Panc1 (cell line): Measurements from ENCODE around the gene CMTM7. TPM values are rescaled to one million over a fixed set of nuclear protein-coding genes. Genes with fewer than 3 reads are reported as not detected.

Experiments used
- ATAC-seq: fragments of 200-7000 bp; cut with Tn5 transposase; 2 replicates; pipeline ENCODE4 v1.9.1; 2020; ENCODE audit warnings: mild to moderate bottlenecking, moderate library complexity
- BruUV-seq: library from RNA; stranded (reverse); fragments of 400-500 nt; replicated peaks from 2 replicates; lab custom pipeline; 2021; lab: Mats Ljungman, UMichigan
- CTCF ChIA-PET: fragments of 300-600 bp; sonication (Branson Sonifier 250); formaldehyde crosslinking; loops from one replicate; lab custom pipeline; 2022; ENCODE audit warnings: antibody characterized with exemption; lab: Charles Lee
- POLR2A ChIA-PET: fragments of 300-600 bp; sonication (Branson Sonifier 250); formaldehyde crosslinking; loops from one replicate; lab custom pipeline; 2022; ENCODE audit warnings: antibody characterized with exemption; lab: Charles Lee
- DNase-seq: peaks from one replicate; pipeline ENCODE4 v3.0.0-alpha.2; 2010; ENCODE audit warnings: low read depth, low spot score
- H3K27ac ChIP-seq: 2 replicates; pipeline ENCODE4 v1.5.1; 2011; ENCODE audit warnings: mild to moderate bottlenecking, low read length, inconsistent platforms
- H3K27me3 ChIP-seq: fragments of 200-500 bp; sonication (Bioruptor generic); 2 replicates; pipeline ENCODE4 v1.6.0; 2014; ENCODE audit warnings: low read length, inconsistent platforms; ENCODE audit not compliant: control insufficient read depth, insufficient read depth
- H3K36me3 ChIP-seq: fragments of 200-500 bp; sonication (Bioruptor generic); 2 replicates; pipeline ENCODE4 v1.5.1; 2014; ENCODE audit warnings: inconsistent platforms, mild to moderate bottlenecking, low read length, moderate library complexity; ENCODE audit not compliant: control insufficient read depth, insufficient read depth
- H3K4me1 ChIP-seq: 2 replicates; pipeline ENCODE4 v1.5.1; 2011; ENCODE audit warnings: inconsistent platforms, mild to moderate bottlenecking, low read length, moderate library complexity; ENCODE audit not compliant: control insufficient read depth, insufficient read depth
- H3K4me3 ChIP-seq, 2 experiments: 2 replicates each; pipeline ENCODE4 v1.5.1; 2011 to 2012; ENCODE audit warnings: low read depth in 2 of 2, low read length in 2 of 2, mild to moderate bottlenecking in 2 of 2, inconsistent platforms in 1 of 2, moderate library complexity in 1 of 2
- H3K9me3 ChIP-seq: fragments of 200-500 bp; sonication (Bioruptor generic); 2 replicates; pipeline ENCODE4 v1.5.1; 2014; ENCODE audit warnings: low read depth, mild to moderate bottlenecking, inconsistent platforms, low read length, moderate library complexity; ENCODE audit not compliant: control insufficient read depth, insufficient read depth
- POLR2AphosphoS5 ChIP-seq: IDR thresholded peaks from 2 replicates; pipeline ENCODE4 v1.6.1; 2012; ENCODE audit warnings: mild to moderate bottlenecking, low read depth, low read length, moderate library complexity
- REST ChIP-seq, 2 experiments: IDR thresholded peaks; 2 replicates each; pipeline ENCODE4 v1.6.1; 2011 to 2012; ENCODE audit warnings: low read depth in 2 of 2, control low read depth in 1 of 2, low read length in 1 of 2, mild to moderate bottlenecking in 1 of 2, moderate library complexity in 1 of 2; ENCODE audit not compliant: insufficient read depth in 1 of 2
- SIN3A ChIP-seq: IDR thresholded peaks from 2 replicates; pipeline ENCODE4 v1.6.1; 2012; ENCODE audit warnings: low read depth, mild to moderate bottlenecking, low read length, moderate library complexity, borderline replicate concordance; ENCODE audit not compliant: insufficient read depth
- TCF7L2 ChIP-seq: IDR thresholded peaks from 2 replicates; pipeline ENCODE4 v1.6.1; 2011; ENCODE audit warnings: mild to moderate bottlenecking, low read depth, low read length, inconsistent platforms
- in situ Hi-C: cut with HindIII; loops from 2 replicates; pipeline ENCODE4 v1.10.0; 2016; ENCODE audit warnings: low sequenced_read_pairs, low pct_unique_long_range_greater_than_20kb
- intact Hi-C: fragments of 100-400 bp; cut with micrococcal nuclease; formaldehyde crosslinking; loops from one replicate; pipeline ENCODE4 v1.10.0; 2022; ENCODE audit not compliant: unreplicated experiment
- total RNA-seq: library from RNA; stranded (reverse); gene quantifications from one replicate; pipeline ENCODE4 v1.2.1, GENCODE V29; 2021; ENCODE audit not compliant: unreplicated experiment
- TF ChIP-seq, protein P1 (sequence below): fragments of 450-650 bp; IDR thresholded peaks from 2 replicates; pipeline ENCODE4 v1.5.1; 2017; ENCODE audit warnings: mild to moderate bottlenecking

CMTM7 gene
- total RNA-seq, 1 experiment from 2014 or later, result 43.5 TPM

DNA sequence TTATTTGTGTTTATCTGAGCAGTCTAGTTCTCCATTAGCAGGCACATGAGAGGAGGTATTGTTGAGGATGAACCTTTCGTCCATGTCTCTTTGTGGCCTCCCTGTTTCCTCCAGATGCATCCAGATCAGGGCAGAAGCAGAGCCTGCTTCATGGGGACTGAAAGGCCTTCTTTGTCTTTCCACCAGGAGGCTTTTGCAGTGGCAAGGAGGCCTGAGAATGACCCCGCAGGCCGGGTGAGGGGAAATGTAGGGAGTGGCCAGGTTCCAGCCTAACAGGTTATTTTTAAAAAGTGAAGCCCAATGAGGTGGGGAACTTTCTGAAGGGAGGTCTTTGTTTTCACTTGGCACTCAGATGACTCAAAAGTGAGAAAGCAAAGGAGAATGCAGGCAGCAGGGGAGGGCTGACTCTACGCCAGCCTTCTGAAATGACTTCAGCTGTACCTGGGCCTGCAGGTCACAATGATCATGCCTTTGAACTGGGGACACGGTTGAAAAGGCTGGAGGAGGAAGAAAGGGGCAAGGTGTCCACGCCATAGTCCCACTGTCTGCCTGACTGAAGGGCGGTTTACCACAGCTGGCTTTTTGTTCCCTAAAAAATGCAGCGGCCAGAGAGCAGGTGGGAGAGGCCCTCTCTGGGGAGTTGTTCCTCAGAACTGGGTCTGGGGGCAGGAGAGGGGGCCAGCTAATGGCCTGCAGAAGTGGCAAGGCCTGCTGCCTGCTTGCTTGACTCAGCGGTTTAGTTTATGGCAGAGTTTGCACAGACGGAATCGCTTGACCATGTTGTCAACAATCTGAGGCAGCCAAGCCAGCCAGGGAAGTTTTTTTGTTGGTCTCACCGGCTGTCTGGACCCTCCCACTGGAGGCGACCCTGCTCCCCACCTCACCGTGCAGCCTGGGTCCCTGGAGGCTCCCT, 28.7 kb downstream of the CMTM7 start:
- ChIA-PET CTCF (no interaction called here), POLR2A (no interaction called here)
- TF ChIP-seq, protein P1, sequence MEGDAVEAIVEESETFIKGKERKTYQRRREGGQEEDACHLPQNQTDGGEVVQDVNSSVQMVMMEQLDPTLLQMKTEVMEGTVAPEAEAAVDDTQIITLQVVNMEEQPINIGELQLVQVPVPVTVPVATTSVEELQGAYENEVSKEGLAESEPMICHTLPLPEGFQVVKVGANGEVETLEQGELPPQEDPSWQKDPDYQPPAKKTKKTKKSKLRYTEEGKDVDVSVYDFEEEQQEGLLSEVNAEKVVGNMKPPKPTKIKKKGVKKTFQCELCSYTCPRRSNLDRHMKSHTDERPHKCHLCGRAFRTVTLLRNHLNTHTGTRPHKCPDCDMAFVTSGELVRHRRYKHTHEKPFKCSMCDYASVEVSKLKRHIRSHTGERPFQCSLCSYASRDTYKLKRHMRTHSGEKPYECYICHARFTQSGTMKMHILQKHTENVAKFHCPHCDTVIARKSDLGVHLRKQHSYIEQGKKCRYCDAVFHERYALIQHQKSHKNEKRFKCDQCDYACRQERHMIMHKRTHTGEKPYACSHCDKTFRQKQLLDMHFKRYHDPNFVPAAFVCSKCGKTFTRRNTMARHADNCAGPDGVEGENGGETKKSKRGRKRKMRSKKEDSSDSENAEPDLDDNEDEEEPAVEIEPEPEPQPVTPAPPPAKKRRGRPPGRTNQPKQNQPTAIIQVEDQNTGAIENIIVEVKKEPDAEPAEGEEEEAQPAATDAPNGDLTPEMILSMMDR, result no peak
- TF ChIP-seq SIN3A (no peak), POLR2AphosphoS5 (no peak), TCF7L2 (peak; percentile 65)
- BruUV-seq, result no TSS peak
- in situ Hi-C loops, result no loop called here
- peaks cover 6% of the 10 kb centered on the region; the same call in 1 of the 2 replicates for H3K9me3 ChIP-seq
- ATAC-seq (peak; percentile 89), DNase-seq (no peak)
- peak overlapping the region in 1 of 2 experiments; percentile 39; a peak in 2 of 4 replicates for H3K4me3 ChIP-seq
- peaks cover 42% of the 10 kb centered on the region for H3K4me1 ChIP-seq
- H3K27me3 ChIP-seq, result no peaks in the 10 kb centered on the region
- peak overlapping the region; percentile 96 for H3K27ac ChIP-seq
- no peaks in the 10 kb centered on the region for H3K36me3 ChIP-seq
- intact Hi-C loops, result no loop called here

- ATAC-seq (no peak), DNase-seq (no peak)
- peak overlapping the region; percentile 96 for H3K27ac ChIP-seq
- intact Hi-C loops, result no loop called here
- BruUV-seq, result no TSS peak
- peaks cover 42% of the 10 kb centered on the region for H3K4me1 ChIP-seq
- H3K9me3 ChIP-seq, result peaks cover 6% of the 10 kb centered on the region; the same call in 1 of the 2 replicates
- H3K27me3 ChIP-seq, result no peaks in the 10 kb centered on the region
- in situ Hi-C loops, result no loop called here
- no peak overlapping the region for H3K4me3 ChIP-seq
- POLR2A ChIA-PET, result no interaction called here
- no peaks in the 10 kb centered on the region for H3K36me3 ChIP-seq
- CTCF ChIA-PET, result no interaction called here
- TF ChIP-seq SIN3A (no peak), REST (IDR thresholded peaks at IDR 0.05; ENCODE audit: insufficient read depth in 1 of 2, low read depth in 2 of 2, low read length in 1 of 2) (no peak), TCF7L2 (no peak)
- TF ChIP-seq, protein P1, result no peak
These were observed 29.5 kb downstream of the CMTM7 start for GRCh38 chr3:32421185-32421584.
